Stomach smooth muscle (tissue), 2 donors: Measurements from ENCODE around the gene CREBL2.
"Not testable (repeated sequence)": the region's sequence is repeated elsewhere in the genome, so short reads cannot be mapped to it uniquely, and the experiment has no call there.

ENCODE experiments used
- H3K27ac ChIP-seq: one replicate; pipeline ENCODE4 v1.7.0; 2013; ENCODE audit warnings: mild to moderate bottlenecking, low read length, inconsistent platforms
- H3K27me3 ChIP-seq, 2 donors: one replicate each; pipeline ENCODE4 v1.7.0; 2013; ENCODE audit warnings: low read length in 2 of 2; ENCODE audit not compliant: insufficient read depth in 2 of 2, control insufficient read depth in 1 of 2
- H3K36me3 ChIP-seq, 2 donors: one replicate each; pipeline ENCODE4 v1.7.0; 2013; ENCODE audit warnings: low read length in 2 of 2; ENCODE audit not compliant: control insufficient read depth in 2 of 2, insufficient read depth in 2 of 2
- H3K4me1 ChIP-seq: one replicate; pipeline ENCODE4 v1.7.0; 2013; ENCODE audit warnings: low read length; ENCODE audit not compliant: control insufficient read depth, insufficient read depth
- H3K4me3 ChIP-seq, 2 donors: one replicate each; pipeline ENCODE4 v1.7.0; 2013; ENCODE audit warnings: low read length in 2 of 2
- H3K9ac ChIP-seq, 2 donors: one replicate each; pipeline ENCODE4 v1.7.0; 2013; ENCODE audit warnings: low read length in 2 of 2, mild to moderate bottlenecking in 1 of 2
- H3K9me3 ChIP-seq, 2 donors: one replicate each; pipeline ENCODE4 v1.7.0; 2013; ENCODE audit warnings: low read length in 2 of 2; ENCODE audit not compliant: control insufficient read depth in 2 of 2
- donor health status: healthy.
- donor health status: Pancreatic carcinoma.

The CREBL2 gene, protein sequence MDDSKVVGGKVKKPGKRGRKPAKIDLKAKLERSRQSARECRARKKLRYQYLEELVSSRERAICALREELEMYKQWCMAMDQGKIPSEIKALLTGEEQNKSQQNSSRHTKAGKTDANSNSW

DNA sequence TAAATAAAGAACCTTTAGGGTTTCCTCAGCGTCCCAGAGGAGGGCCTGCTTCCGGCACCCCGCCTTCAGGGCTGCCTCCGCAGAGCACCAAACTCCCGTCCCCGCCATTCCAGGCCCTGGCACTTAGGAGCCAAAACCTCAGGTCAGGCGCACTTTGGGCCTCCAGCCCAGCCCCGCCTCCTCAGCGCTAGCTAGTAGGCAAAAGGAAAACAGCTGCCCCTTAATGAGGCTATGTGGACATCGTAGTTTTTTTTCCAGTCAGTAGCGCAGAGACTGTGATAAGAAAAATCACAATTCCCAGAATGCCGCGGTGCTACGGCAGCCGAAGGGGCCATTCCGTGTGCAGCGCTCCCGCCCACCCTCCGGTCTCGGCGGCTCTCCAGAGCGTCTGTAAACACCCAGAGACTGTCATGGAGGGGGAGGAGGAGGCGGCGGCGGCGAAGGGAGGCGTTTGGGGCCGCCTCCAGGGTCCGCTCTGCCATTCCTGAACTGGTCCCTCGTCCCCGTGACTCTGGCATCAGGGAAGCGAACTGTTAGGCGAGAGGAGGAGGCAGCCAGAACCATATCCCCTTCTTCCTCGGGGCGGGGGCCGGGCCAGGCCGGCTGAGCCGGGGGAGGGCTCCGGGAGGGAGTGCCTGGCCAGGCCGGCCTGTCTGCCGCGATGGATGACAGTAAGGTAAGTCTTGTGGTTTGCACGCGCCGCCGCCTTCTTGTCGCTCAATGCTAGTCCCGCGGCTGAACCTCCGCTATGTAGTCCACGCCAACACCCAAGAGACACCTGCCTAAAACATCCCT, at the start of gene CREBL2:
Gene CREBL2, plus strand, starts transcription at position 365 of the 795 bp plus-strand sequence. Its CDS starts 297 bp downstream, at position 662.
- Histone ChIP-seq H3K4me1 (peaks cover 9% of the 10 kb centered on the region), H3K27ac (peak within 1 kb of the TSS; percentile 93), H3K36me3 (no peaks in the 10 kb centered on the region), H3K9ac (peak within 1 kb of the TSS; percentile 82 to 87), H3K4me3 (peak within 1 kb of the TSS; percentile 68 to 87), H3K27me3 (no peaks in the 10 kb centered on the region), H3K9me3 (no peaks in the 10 kb centered on the region)

DNA sequence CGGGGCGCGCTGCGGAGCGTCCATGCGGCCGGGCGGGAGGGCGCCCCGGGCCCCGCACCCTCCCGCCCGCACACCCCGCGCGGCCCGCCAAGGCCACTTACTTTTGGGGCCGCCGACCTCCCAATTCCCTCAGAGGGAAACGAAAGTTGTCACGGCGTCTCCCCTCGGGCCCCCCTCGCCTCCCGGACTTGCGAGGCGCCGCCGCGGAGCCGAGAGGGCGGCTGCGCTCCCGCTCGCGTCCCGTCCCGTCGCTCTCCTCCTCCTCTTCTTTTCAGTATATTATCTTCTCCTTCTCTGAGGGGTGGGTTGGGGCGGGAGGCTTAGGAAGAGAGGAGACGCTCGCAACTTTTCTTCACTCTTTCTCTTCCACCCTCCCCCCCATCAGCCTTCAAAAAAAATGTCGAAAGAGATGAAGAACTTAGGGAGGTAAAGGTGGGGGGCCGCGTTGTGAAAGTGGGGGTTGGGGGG, 49.6 kb upstream of the CREBL2 start:
- no peaks in the 10 kb centered on the region for H3K27me3 ChIP-seq
- H3K27ac ChIP-seq: peak overlapping the region; percentile 96
- peaks cover 11% of the 10 kb centered on the region for H3K4me1 ChIP-seq
- no peaks in the 10 kb centered on the region for H3K36me3 ChIP-seq
- H3K4me3 ChIP-seq: peak overlapping the region; percentile 79 to 88
- peaks cover 0 to 1% of the 10 kb centered on the region in 2 donors for H3K9me3 ChIP-seq
- peak overlapping the region; percentile 97 to 98 for H3K9ac ChIP-seq

DNA sequence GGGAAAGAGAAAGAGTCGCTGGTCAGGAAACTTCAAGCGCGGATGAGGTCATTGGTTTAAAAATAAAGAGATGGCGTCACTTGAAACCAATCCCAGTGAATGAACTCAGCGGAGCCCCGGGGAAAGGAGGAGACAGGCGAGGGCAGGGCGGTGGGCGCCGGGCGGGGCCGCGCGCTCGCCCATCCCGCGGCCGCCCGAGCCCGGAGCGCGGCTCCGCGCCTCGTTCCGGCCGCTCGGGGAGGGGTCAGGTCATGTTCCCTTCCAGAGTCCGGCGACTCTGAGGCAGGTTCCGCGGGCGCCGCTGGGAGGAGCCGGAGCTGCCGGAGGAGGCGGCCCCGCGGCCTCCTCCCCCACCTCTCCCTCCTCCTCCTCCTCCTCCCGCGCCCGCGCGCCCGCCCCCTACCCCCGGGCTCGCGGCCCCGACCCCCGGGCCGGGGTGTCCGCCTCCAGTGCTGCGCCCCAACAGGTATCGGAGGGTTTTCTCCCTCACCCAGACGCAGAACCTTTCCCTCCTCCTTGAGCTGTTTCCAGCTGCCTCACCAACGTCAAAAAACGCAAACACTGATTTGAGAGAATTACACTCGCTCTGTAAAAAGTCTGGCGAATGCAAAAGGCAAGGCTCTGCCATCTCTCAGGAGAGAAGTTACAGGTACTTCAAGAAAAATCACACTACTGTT, 49.0 kb upstream of the CREBL2 start, which contains the start of gene DUSP16:
Gene DUSP16, minus strand, starts transcription at position 279 of the 677 bp plus-strand sequence. CDS start 41,765 bp downstream, outside the sequence.
- Histone ChIP-seq H3K4me1 (peaks cover 11% of the 10 kb centered on the region), H3K27ac (peak within 1 kb of the TSS; percentile 96), H3K27me3 (no peaks in the 10 kb centered on the region), H3K36me3 (no peaks in the 10 kb centered on the region), H3K9me3 (peaks cover 0 to 3% of the 10 kb centered on the region in 2 donors), H3K4me3 (peak within 1 kb of the TSS; percentile 79 to 88), H3K9ac (peak within 1 kb of the TSS; percentile 97 to 98)

DNA sequence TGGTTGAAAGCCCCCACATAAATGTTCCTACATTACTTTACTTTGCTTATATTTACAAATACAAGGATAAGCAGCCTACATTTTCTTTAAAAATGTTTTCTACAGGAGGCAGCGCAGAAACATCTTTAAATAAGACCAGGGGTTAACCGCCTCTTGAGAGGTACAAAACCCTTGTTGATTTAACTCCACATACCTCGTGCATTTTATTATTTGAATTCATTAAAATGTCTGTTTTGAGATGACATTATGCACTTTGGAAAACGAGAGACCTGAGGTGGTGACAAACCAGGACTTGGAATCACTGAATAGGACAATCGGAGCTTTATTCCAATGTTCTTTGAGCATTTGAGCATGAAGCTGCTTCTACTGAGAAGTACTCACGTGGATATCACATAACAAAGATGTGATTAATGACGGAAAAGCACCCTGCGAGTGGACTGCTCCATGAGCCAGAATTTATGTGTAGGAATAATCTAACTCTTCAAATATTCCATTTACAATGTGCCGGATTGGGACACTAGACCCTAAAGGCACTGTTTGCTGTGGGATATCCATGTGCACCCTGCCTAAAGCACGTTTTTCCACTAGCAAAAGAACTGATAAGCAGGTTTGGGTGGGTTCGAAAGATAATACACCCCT, 48.3 kb upstream of the CREBL2 start:
- peak overlapping the region; percentile 86 to 98 for H3K9ac ChIP-seq
- H3K9me3 ChIP-seq: peaks cover 0 to 3% of the 10 kb centered on the region in 2 donors
- H3K36me3 ChIP-seq: no peaks in the 10 kb centered on the region
- no peaks in the 10 kb centered on the region for H3K27me3 ChIP-seq
- peak overlapping the region; percentile 96 for H3K27ac ChIP-seq
- H3K4me3 ChIP-seq: peak overlapping the region; percentile 71 to 88
- H3K4me1 ChIP-seq: peaks cover 11% of the 10 kb centered on the region

DNA sequence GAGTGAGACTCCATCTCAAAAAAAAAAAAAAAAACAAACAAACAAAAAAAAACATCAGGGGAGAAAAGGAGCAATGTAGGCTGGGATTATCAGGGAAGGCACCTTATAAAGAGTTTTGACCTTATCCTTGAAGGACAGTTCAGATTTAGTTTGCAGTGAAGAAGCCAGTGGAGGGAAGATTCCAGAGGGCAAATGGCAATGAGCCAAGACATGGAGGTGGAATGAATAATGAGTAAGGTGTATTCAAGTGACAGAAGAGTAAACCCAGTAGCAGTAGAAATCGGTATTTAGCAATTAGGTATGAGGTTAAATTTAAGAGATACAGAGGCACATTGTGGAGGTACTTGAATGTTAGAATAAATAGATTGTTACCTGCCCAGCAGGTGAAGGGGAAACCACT, 46.8 kb upstream of the CREBL2 start:
- H3K4me3 ChIP-seq: no peak overlapping the region
- H3K27ac ChIP-seq: no peak overlapping the region
- H3K36me3 ChIP-seq: no peaks in the 10 kb centered on the region
- H3K27me3 ChIP-seq: no peaks in the 10 kb centered on the region
- H3K4me1 ChIP-seq: peaks cover 11% of the 10 kb centered on the region
- H3K9me3 ChIP-seq: peaks cover 0 to 3% of the 10 kb centered on the region in 2 donors
- H3K9ac ChIP-seq: no peak overlapping the region

DNA sequence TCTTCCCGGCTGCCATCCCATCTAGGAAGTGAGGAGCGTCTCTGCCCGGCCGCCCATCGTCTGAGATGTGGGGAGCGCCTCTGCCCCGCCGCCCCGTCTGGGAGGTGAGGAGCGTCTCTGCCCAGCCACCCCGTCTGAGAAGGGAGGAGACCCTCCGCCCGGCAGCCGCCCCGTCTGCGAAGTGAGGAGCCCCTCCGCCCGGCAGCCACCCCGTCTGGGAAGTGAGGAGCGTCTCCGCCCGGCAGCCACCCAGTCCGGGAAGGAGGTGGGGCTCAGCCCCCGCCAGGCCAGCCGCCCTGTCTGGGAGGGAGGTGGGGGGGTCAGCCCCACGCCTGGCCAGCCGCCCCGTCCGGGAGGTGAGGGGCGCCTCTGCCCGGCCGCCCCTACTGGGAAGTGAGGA, 45.7 kb upstream of the CREBL2 start:
- H3K4me1 ChIP-seq: peaks cover 11% of the 10 kb centered on the region
- not testable (repeated sequence) for H3K9me3 ChIP-seq, H3K27ac ChIP-seq, H3K4me3 ChIP-seq, H3K9ac ChIP-seq, H3K27me3 ChIP-seq, H3K36me3 ChIP-seq

DNA sequence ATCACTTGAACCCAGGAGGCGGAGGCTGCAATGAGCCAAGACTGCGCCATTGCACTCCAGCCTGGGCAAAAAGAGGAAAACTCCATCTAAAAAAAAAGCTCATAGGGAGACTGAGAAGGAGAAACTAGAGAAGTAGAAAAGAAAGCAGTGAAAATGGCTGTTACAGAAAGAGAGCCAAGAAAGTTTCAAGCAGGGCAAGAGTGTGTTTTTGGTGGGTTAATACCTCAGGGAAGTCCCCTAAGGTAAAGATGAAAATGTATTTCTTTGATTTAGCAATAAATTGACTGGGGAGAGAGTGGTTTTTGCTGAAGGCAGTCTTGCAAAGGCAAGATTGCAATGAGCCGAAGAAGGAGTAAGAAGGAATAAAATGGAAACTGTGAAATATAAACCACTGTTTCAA, 39.0 kb upstream of the CREBL2 start:
- Histone ChIP-seq H3K9me3 (no peaks in the 10 kb centered on the region), H3K4me3 (no peak overlapping the region), H3K27ac (no peak overlapping the region), H3K36me3 (no peaks in the 10 kb centered on the region), H3K9ac (no peak overlapping the region), H3K4me1 (no peaks in the 10 kb centered on the region), H3K27me3 (no peaks in the 10 kb centered on the region)

DNA sequence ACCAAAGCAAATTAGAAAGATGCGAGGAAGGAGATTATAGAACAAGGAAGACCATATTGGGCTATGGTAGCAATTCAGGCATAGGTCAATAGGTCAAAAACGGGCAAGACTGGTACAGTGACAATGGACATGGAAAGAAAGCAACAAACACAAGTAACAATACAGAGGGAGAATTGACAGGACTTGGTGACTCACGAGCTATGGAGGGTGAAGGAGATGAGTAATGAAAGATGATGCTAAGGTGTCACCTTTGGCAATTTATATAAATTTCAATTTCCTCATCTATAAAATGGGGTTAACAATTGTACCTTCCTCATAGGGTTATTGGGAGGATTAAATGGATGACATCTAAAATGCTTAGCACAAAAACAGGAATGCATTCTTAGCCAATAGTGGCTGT, 33.9 kb upstream of the CREBL2 start:
- Histone ChIP-seq H3K27ac (no peak overlapping the region), H3K9me3 (no peaks in the 10 kb centered on the region), H3K27me3 (no peaks in the 10 kb centered on the region), H3K36me3 (no peaks in the 10 kb centered on the region), H3K4me3 (no peak overlapping the region), H3K9ac (no peak overlapping the region), H3K4me1 (no peaks in the 10 kb centered on the region)

DNA sequence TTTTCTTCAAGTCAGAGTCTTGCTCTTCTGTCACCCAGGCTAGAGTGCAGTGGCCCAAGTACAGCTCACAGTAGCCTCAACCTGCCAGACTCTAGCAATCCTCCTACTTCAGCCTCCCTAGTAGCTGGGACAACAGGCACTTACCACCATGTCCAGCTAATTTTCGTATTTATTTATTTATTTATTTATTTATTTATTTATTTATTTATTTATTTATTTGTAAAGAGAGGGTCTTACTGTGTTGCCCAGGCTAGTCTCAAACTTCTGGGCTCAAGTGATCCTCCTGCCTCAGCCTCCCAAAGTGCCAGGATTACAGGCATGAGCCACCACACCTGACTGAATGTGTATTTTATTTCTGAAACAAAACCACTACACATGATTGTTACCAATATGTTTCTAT, 31.0 kb upstream of the CREBL2 start:
- not testable (repeated sequence) for H3K9me3 ChIP-seq, H3K36me3 ChIP-seq, H3K27ac ChIP-seq, H3K9ac ChIP-seq, H3K27me3 ChIP-seq, H3K4me3 ChIP-seq, H3K4me1 ChIP-seq

DNA sequence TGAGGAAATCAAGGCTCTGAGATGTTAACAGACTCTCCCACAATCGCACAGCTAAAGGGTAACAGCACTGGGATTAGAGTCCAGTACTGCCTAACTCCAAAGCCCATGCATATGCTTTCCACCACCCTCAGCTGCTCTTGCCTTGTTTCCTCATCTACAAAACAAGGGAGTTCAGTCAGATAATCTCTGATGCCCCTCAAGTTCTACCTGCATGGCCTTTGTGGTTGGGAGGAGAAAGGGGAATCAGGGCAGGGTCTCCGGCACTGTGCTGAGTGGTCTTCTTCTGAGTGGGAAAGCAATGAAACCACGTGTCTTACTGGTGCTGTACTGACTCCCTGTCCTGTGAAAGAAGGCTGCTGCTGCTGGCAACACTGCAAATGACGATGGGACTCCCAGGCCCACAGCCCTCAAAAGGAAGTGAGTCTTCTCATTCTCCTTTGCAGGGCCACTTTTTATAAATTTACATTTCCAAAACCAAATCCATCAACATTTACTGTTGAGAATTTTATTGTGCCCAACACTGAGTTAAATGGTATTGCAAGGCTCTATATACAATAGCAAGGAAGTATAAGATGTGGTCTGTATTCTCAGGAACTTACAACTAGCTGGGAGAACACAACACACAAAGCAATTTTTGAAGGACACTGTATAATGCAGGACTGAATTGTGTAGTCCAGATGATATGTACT, 29.3 kb upstream of the CREBL2 start:
- Histone ChIP-seq H3K9me3 (no peaks in the 10 kb centered on the region), H3K4me3 (no peak overlapping the region), H3K4me1 (no peaks in the 10 kb centered on the region), H3K36me3 (no peaks in the 10 kb centered on the region), H3K27me3 (no peaks in the 10 kb centered on the region), H3K27ac (no peak overlapping the region), H3K9ac (no peak overlapping the region)
